T-helper 17 cell (primary cell): ENCODE results near the gene SRC. TPM values are rescaled to one million over a fixed set of nuclear protein-coding genes. Genes with fewer than 3 reads are reported as not detected.

Experiments
- ATAC-seq: fragments of 150-1000 bp; cut with Tn5 transposase; 2 replicates; pipeline ENCODE4 v1.10.0; 2021; ENCODE audit warnings: mild to moderate bottlenecking, moderate library complexity
- DNase-seq, 3 donors: peaks; one replicate each; pipeline versions ENCODE4 v3.0.0 to v3.0.0-alpha.2; 2020 to 2021
- H3K9me3 ChIP-seq: one replicate; pipeline ENCODE4 v1.7.0; 2013; ENCODE audit warnings: low read length, mild to moderate bottlenecking; ENCODE audit not compliant: control insufficient read depth, poor library complexity, severe bottlenecking
- H3K27ac Mint-ChIP-seq: one replicate; pipeline ENCODE4 v1.8.0; 2022; ENCODE audit warnings: mild to moderate bottlenecking, moderate library complexity, mixed read lengths
- H3K27me3 Mint-ChIP-seq: one replicate; pipeline ENCODE4 v1.8.0; 2022; ENCODE audit warnings: mixed read lengths
- H3K36me3 Mint-ChIP-seq: one replicate; pipeline ENCODE4 v1.8.0; 2022; ENCODE audit warnings: low read depth, mixed read lengths
- H3K4me1 Mint-ChIP-seq: one replicate; pipeline ENCODE4 v1.8.0; 2022; ENCODE audit warnings: mild to moderate bottlenecking, mixed read lengths
- H3K4me3 Mint-ChIP-seq: one replicate; pipeline ENCODE4 v1.8.0; 2022; ENCODE audit warnings: mild to moderate bottlenecking, moderate library complexity, mixed read lengths
- total RNA-seq, 4 donors: library from RNA in 2 of 4; stranded (reverse) in 2 of 4; gene quantifications; one replicate each; pipeline ENCODE4 v1.2.3 and lab custom pipeline; 2022 to 2026

SRC gene
- 10 to 100 TPM in 1 of 2 donors, 1 to 10 TPM in 1; 6.2 to 22.8 TPM for total RNA-seq
- 2.2 to 2.6 reads per million in 2 donors for total RNA-seq (lab: John Stamatoyannopoulos, UW)

- Mint-ChIP-seq H3K4me3 (peak within 1 kb of the TSS; percentile 83), H3K27ac (peak within 1 kb of the TSS; percentile 32), H3K27me3 (no peaks in the 10 kb centered on the region), H3K36me3 (no peaks in the 10 kb centered on the region), H3K4me1 (peaks cover 18% of the 10 kb centered on the region)
- no peaks in the 10 kb centered on the region for H3K9me3 ChIP-seq
- ATAC-seq (peak; percentile 70), DNase-seq (peak; percentile 24 to 39 (median 31))
Measured at GRCh38 chr20:37345339-37346235, at the start of gene SRC. TSS of gene SRC (plus strand) at chr20:37346140. CDS start at chr20:37384154, 38,014 bp downstream.

GRCh38 chr20:37296371-37296770, 49.6 kb upstream of the SRC start:
- H3K27ac Mint-ChIP-seq = no peak overlapping the region

GRCh38 chr20:37297066-37297736, 48.7 kb upstream of the SRC start:
- no peak overlapping the region for H3K27ac Mint-ChIP-seq

More at GRCh38 chr20:37296371-37296770, 49.6 kb upstream of the SRC start:
- Mint-ChIP-seq H3K4me3 (no peak overlapping the region), H3K4me1 (peaks cover 34% of the 10 kb centered on the region), H3K27me3 (no peaks in the 10 kb centered on the region), H3K36me3 (peaks cover 10% of the 10 kb centered on the region)
- ATAC-seq = no peak
- no peak for DNase-seq
- no peaks in the 10 kb centered on the region for H3K9me3 ChIP-seq

GRCh38 chr20:37298190-37298939, 47.6 kb upstream of the SRC start:
- H3K4me1 Mint-ChIP-seq = peaks cover 33% of the 10 kb centered on the region
- H3K9me3 ChIP-seq = no peaks in the 10 kb centered on the region
- ATAC-seq (no peak), DNase-seq (no peak)
- no peak overlapping the region for H3K27ac Mint-ChIP-seq
- no peak overlapping the region for H3K4me3 Mint-ChIP-seq
- H3K36me3 Mint-ChIP-seq = peaks cover 8% of the 10 kb centered on the region
- no peaks in the 10 kb centered on the region for H3K27me3 Mint-ChIP-seq

More at GRCh38 chr20:37297066-37297736, 48.7 kb upstream of the SRC start:
- Mint-ChIP-seq H3K27me3 (no peaks in the 10 kb centered on the region), H3K4me3 (no peak overlapping the region), H3K4me1 (peaks cover 35% of the 10 kb centered on the region), H3K36me3 (peaks cover 10% of the 10 kb centered on the region)
- ATAC-seq = no peak
- no peak for DNase-seq
- no peaks in the 10 kb centered on the region for H3K9me3 ChIP-seq

- ATAC-seq = no peak
- Mint-ChIP-seq H3K4me1 (peaks cover 28% of the 10 kb centered on the region), H3K27me3 (no peaks in the 10 kb centered on the region), H3K4me3 (no peak overlapping the region), H3K36me3 (peaks cover 4% of the 10 kb centered on the region), H3K27ac (no peak overlapping the region)
- no peaks in the 10 kb centered on the region for H3K9me3 ChIP-seq
- no peak for DNase-seq
Measured at GRCh38 chr20:37299718-37300528, 46.0 kb upstream of the SRC start.

DNA sequence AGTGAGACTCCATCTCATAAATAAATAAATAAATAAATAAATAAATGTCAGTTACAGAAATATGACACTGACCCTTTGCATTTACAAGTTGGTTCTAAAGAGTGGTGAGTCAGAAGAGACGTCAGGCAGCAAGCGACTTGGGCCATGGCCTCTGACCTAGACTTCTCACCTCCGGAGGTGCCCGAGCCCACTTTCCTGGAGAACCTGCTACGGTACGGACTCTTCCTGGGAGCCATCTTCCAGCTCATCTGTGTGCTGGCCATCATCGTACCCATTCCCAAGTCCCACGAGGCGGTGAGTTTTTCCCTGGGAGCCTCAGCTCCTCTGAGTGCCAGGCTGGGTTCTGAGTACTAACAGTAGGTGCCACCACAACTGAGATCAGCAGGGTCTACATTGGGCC, 44.8 kb upstream of the SRC start:
- Mint-ChIP-seq H3K36me3 (peaks cover 4% of the 10 kb centered on the region), H3K27me3 (no peaks in the 10 kb centered on the region)
- no peak for DNase-seq

DNA sequence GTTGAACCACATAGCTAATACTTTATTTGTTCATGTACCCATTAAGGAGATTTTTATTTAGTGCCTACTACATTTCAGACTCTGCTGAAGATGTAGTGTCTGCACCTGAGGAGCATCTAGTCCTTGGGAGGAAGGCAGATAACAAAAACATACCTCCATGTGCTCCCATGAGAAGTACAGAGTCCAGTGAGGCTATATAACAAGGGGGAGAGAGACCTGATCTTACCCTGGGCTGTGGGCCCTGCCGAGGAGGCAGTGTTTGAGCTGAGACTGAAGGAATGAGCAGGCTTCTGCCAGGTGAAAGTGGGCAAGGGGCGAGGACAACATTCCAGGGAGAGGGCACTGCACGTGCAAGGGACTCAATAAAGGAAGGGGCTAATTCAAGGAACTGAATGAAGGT, 44.4 kb upstream of the SRC start:
- no peak overlapping the region for H3K4me3 Mint-ChIP-seq
- ATAC-seq (no peak), DNase-seq (no peak)
- H3K9me3 ChIP-seq = no peaks in the 10 kb centered on the region
- H3K36me3 Mint-ChIP-seq = peaks cover 4% of the 10 kb centered on the region
- H3K27me3 Mint-ChIP-seq = no peaks in the 10 kb centered on the region
- H3K4me1 Mint-ChIP-seq = peaks cover 24% of the 10 kb centered on the region
- H3K27ac Mint-ChIP-seq = no peak overlapping the region

More for the DNA sequence above, 44.8 kb upstream of the SRC start:
- ATAC-seq = no peak
- no peaks in the 10 kb centered on the region for H3K9me3 ChIP-seq
- Mint-ChIP-seq H3K4me1 (peaks cover 22% of the 10 kb centered on the region), H3K4me3 (no peak overlapping the region), H3K27ac (no peak overlapping the region)

GRCh38 chr20:37302981-37303380, 43.0 kb upstream of the SRC start:
- no peaks in the 10 kb centered on the region for H3K27me3 Mint-ChIP-seq
- peak overlapping the region; percentile 15 for H3K4me3 Mint-ChIP-seq
- ATAC-seq = no peak
- H3K36me3 Mint-ChIP-seq = peaks cover 4% of the 10 kb centered on the region
- no peak for DNase-seq
- H3K9me3 ChIP-seq = no peaks in the 10 kb centered on the region
- H3K4me1 Mint-ChIP-seq = peaks cover 19% of the 10 kb centered on the region
- no peak overlapping the region for H3K27ac Mint-ChIP-seq

- no peaks in the 10 kb centered on the region for H3K9me3 ChIP-seq
- ATAC-seq (no peak), DNase-seq (no peak)
- peaks cover 22% of the 10 kb centered on the region for H3K4me1 Mint-ChIP-seq
- H3K27me3 Mint-ChIP-seq = no peaks in the 10 kb centered on the region
- H3K4me3 Mint-ChIP-seq = no peak overlapping the region
- H3K27ac Mint-ChIP-seq = no peak overlapping the region
- H3K36me3 Mint-ChIP-seq = peaks cover 4% of the 10 kb centered on the region
Measured at GRCh38 chr20:37303637-37304036, 42.3 kb upstream of the SRC start.

DNA sequence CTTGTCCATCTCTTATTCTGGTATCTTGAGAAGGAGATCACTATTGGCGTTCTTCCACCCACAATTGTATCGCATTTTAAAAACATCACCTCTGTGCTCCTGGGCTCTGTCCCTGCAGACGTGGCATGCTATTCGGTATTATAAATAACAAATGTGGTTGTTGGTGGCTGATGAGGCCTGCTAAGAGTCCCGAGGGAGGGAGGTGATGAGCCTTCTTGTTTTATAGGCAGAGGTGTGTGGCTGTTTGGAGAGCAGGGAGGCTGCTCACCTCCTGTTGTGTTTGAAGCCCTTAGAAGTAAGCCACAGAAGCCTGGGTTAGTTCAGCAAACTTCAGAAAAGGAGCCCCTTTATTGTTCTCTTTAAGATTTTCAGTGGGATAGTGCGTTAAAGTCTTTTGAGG, 40.9 kb upstream of the SRC start:
- H3K27me3 Mint-ChIP-seq = no peaks in the 10 kb centered on the region
- no peak for ATAC-seq
- peaks cover 3% of the 10 kb centered on the region for H3K36me3 Mint-ChIP-seq
- no peak for DNase-seq
- peak overlapping the region; percentile 3 for H3K27ac Mint-ChIP-seq
- H3K4me1 Mint-ChIP-seq = peaks cover 22% of the 10 kb centered on the region
- no peaks in the 10 kb centered on the region for H3K9me3 ChIP-seq
- no peak overlapping the region for H3K4me3 Mint-ChIP-seq

GRCh38 chr20:37305839-37306238, 40.1 kb upstream of the SRC start:
- Mint-ChIP-seq H3K4me3 (no peak overlapping the region), H3K27me3 (no peaks in the 10 kb centered on the region), H3K4me1 (peaks cover 19% of the 10 kb centered on the region), H3K27ac (peak overlapping the region; percentile 3), H3K36me3 (no peaks in the 10 kb centered on the region)
- ATAC-seq (no peak), DNase-seq (no peak)
- no peaks in the 10 kb centered on the region for H3K9me3 ChIP-seq
